Superior temporal gyrus (tissue), 1 donor: ENCODE data around the gene TENT4B.

ENCODE experiments used
- DNase-seq: peaks from one replicate; pipeline ENCODE4 v3.0.0-alpha.2; 2016; ENCODE audit errors: extremely low spot score

The TENT4B gene

GRCh38 chr16:50195756-50196155 lies 42.6 kb downstream of the TENT4B start:
- no peak for DNase-seq

GRCh38 chr16:50197582-50197981 lies 44.5 kb downstream of the TENT4B start:
- no peak for DNase-seq

GRCh38 chr16:50198802-50199403 lies 45.8 kb downstream of the TENT4B start:
- no peak for DNase-seq

- no peak for DNase-seq
Observed at GRCh38 chr16:50201787-50202186, 48.7 kb downstream of the TENT4B start.

- no peak for DNase-seq
Observed at GRCh38 chr16:50202926-50203624, 50.0 kb downstream of the TENT4B start.

GRCh38 chr16:50203681-50204080 lies 50.6 kb downstream of the TENT4B start:
- DNase-seq: no peak

GRCh38 chr16:50204453-50205108 lies 51.5 kb downstream of the TENT4B start:
- DNase-seq: no peak

- no peak for DNase-seq
Observed at GRCh38 chr16:50207652-50208051, 54.5 kb downstream of the TENT4B start.

- no peak for DNase-seq
Observed at GRCh38 chr16:50208460-50208931, 55.4 kb downstream of the TENT4B start.

- no peak for DNase-seq
Observed at GRCh38 chr16:50209546-50210265, 56.6 kb downstream of the TENT4B start.

- DNase-seq: peak; percentile 89
Observed at GRCh38 chr16:50210266-50211038, 57.3 kb downstream of the TENT4B start.

GRCh38 chr16:50213939-50214519 lies 60.9 kb downstream of the TENT4B start:
- peak; percentile 96 for DNase-seq

GRCh38 chr16:50215680-50216079 lies 62.6 kb downstream of the TENT4B start:
- DNase-seq: no peak

- no peak for DNase-seq
Observed at GRCh38 chr16:50216231-50216630, 63.1 kb downstream of the TENT4B start.

GRCh38 chr16:50219402-50219975 lies 66.4 kb downstream of the TENT4B start:
- no peak for DNase-seq

GRCh38 chr16:50224286-50224685 lies 71.2 kb downstream of the TENT4B start:
- no peak for DNase-seq

GRCh38 chr16:50227120-50227519 lies 74.0 kb downstream of the TENT4B start:
- no peak for DNase-seq

- no peak for DNase-seq
Observed at GRCh38 chr16:50227665-50228064, 74.6 kb downstream of the TENT4B start.

GRCh38 chr16:50228364-50228868 lies 75.3 kb downstream of the TENT4B start:
- DNase-seq: no peak

GRCh38 chr16:50229149-50229726 lies 76.1 kb downstream of the TENT4B start:
- DNase-seq: no peak
